ENCODE measurements around the gene BPIFB4.
"Not testable (repeated sequence)": the region's sequence is repeated elsewhere in the genome, so short reads cannot be mapped to it uniquely, and the experiment has no call there.

BPIFB4 gene

DNA sequence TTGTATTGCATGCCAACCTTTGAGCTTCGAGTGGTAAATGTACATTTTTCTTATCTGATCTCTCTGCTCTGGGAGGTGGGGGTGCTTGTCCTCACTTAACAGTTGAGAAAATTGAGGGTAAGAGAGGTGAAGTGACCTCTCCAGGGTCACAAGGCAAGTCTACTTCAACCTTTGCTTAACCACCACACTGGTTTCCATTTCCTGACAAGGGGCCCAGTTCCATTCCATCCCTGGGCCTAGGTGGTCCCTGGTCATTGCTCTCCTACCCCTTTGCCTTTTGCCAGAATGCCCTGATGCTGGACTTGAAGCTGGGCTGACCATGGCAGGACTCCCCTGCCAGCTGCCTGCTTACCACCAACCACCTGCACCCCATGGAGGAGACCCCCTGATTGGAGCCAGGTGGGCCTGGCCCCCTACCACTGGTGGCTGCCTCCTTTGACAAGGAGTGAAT lies 35.7 kb upstream of the BPIFB4 start:
- no peak for DNase-seq (ENCODE audit: low spot score)
- no peak for TF ChIP-seq CTCF (conservative IDR thresholded peaks at IDR 0.05; ENCODE audit: low read depth)
- POLR2A ChIA-PET (ENCODE audit: low non-redundant PET): no interaction called here
- no peak overlapping the region for H3K27ac ChIP-seq
- CTCF ChIA-PET: interaction anchor here (0.7 to 1.2 kb wide), 2 partner anchors 9 to 24 kb away, joined by 3 to 4 read pairs; no protein-coding TSS in a partner anchor

DNA sequence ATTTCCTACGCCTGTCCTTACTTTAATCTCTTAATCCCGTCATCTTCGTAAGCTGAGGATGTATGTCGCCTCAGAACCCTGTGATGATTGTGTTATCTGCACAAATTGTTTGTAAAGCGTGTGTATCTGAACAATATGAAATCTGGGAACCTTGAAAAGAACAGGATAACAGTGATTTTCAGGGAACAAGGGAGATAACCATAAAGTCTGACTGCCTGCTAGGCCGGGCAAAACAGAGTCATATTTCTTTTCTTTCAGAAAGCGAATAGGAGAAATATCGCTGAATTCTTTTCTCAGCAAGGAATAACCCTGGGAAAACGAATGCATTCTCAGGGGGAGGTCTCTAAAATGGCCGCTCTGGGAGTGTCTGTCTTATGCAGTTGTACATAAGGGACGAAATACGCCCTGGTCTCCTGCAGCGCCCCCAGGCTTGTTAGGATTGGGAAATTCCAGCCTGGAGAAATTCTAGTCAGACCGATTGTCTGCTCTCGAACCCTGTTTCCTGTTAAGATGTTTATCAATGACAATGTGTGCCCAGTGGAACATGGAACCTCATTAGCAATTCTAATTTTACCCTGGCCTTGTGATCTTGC lies 34.2 kb upstream of the BPIFB4 start:
- CTCF ChIA-PET; DNase-seq (ENCODE audit: low spot score); POLR2A ChIA-PET (ENCODE audit: low non-redundant PET); H3K27ac ChIP-seq: not testable (repeated sequence)

DNA sequence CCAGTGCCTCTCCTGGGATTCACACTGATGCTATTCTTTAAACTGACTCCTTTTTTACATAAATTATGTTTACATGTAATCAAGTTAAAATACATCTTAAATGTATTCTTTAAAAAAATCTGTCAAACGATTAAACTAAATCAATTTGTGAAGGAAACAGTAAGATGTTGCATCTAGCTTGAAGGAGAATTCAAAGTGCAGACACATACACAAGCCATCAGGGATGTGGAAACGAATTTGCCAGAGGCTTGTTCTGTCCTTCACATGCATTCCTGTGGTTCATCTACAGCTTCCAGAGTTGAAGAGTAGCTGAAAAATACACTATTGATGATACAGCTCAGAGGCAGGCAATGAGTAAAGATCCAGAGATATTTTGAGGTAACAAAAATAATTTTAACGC lies 33.0 kb upstream of the BPIFB4 start:
- DNase-seq (ENCODE audit: low spot score): no peak
- POLR2A ChIA-PET (ENCODE audit: low non-redundant PET): no interaction called here
- CTCF ChIA-PET: interaction anchor here (0.5 to 0.7 kb wide), 2 partner anchors 144 to 448 kb away, joined by 3 read pairs; no protein-coding TSS in a partner anchor
- no peak for TF ChIP-seq CTCF (conservative IDR thresholded peaks at IDR 0.05; ENCODE audit: low read depth)
- no peak overlapping the region for H3K27ac ChIP-seq

DNA sequence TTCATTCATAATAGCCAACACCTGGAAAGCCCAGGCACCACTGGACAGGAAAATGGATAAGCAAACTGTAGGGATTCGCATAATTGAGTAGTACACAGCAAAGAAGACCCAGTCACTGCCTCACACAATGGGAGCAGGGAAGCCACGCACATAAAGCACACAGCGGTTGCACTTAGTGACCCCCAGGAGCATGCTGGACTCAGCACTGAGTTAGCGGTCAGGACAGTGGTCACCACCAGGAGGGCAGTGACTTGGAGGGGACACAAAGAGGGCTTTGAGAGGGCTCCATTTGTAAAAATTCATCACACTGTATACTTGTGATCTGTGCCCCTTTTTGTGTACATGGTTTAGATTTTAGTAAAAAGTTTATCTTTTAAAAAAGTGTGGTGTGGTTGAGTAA lies 28.1 kb upstream of the BPIFB4 start:
- CTCF ChIA-PET: interaction anchor here (0.6 kb wide), 1 partner anchor 49 kb away, joined by 3 read pairs; no protein-coding TSS in a partner anchor

GRCh38 chr20:33053291-33054106 lies 25.9 kb upstream of the BPIFB4 start, which contains the start of gene BPIFB3:
BPIFB3 (plus strand) TSS chr20:33053903; CDS start chr20:33055436, 1,533 bp downstream.
- POLR2A ChIA-PET (ENCODE audit: low non-redundant PET): no interaction called here
- CTCF ChIA-PET: interaction anchor here (0.7 kb wide), 1 partner anchor 123 kb away, joined by 3 read pairs; no protein-coding TSS in a partner anchor
- TF ChIP-seq CTCF (conservative IDR thresholded peaks at IDR 0.05; ENCODE audit: low read depth): no peak
- no peak for DNase-seq (ENCODE audit: low spot score)
- H3K27ac ChIP-seq: no peak within 1 kb of the TSS

More for the DNA sequence above, 28.1 kb upstream of the BPIFB4 start:
- POLR2A ChIA-PET (ENCODE audit: low non-redundant PET): no interaction called here
- TF ChIP-seq CTCF (conservative IDR thresholded peaks at IDR 0.05; ENCODE audit: low read depth): no peak
- no peak for DNase-seq (ENCODE audit: low spot score)
- no peak overlapping the region for H3K27ac ChIP-seq

GRCh38 chr20:33054381-33054780 lies 25.1 kb upstream of the BPIFB4 start:
- ChIA-PET POLR2A (ENCODE audit: low non-redundant PET) (no interaction called here), CTCF (interaction anchor here (0.9 to 1.1 kb wide), 2 partner anchors 17 to 822 kb away, joined by 3 read pairs; no protein-coding TSS in a partner anchor)
- DNase-seq (ENCODE audit: low spot score): no peak
- H3K27ac ChIP-seq: no peak overlapping the region
- no peak for TF ChIP-seq CTCF (conservative IDR thresholded peaks at IDR 0.05; ENCODE audit: low read depth)

Data from RWPE1 (cell line).